8988T (cell line): ENCODE measurements around the gene FAM168B.

ENCODE experiments used
- DNase-seq: peaks from one replicate; pipeline ENCODE4 v3.0.0; 2011

Gene FAM168B

DNA sequence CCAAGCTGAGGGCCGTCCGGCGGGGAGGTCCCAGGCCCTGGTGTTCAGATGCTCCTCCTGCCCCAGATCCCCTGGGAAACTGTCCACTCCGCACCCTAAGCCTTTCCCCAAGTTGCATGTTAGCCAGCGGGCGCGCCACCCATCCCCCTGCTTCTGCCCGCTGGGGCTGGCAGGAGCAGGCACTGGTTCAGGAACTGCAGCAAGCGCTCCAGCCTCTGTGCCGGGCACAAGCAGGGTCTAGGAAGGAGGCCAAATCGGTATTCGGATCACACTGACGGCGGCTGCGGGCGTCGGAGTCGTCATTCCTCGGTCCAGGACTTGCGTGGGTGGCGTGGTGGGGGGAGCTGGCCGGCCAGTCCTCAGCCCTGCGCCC lies 53.7 kb downstream of the FAM168B start:
- no peak for DNase-seq

DNA sequence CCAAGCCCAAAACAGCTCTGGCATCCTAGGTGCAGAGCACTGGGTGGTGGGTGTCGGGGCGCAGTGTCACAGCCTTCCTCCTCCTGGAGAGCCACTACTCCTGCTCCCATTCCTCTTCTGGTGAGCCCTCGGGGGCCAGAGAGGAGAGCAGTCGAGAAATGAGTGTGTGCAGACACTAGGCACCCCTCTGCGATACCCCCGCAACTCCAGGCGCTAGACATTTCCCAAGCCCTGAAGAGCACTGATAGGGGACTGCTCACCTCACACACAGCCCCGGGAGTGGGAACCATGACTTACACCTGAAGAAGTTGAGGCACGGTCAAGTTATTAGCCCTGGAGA lies 54.2 kb downstream of the FAM168B start:
- no peak for DNase-seq

DNA sequence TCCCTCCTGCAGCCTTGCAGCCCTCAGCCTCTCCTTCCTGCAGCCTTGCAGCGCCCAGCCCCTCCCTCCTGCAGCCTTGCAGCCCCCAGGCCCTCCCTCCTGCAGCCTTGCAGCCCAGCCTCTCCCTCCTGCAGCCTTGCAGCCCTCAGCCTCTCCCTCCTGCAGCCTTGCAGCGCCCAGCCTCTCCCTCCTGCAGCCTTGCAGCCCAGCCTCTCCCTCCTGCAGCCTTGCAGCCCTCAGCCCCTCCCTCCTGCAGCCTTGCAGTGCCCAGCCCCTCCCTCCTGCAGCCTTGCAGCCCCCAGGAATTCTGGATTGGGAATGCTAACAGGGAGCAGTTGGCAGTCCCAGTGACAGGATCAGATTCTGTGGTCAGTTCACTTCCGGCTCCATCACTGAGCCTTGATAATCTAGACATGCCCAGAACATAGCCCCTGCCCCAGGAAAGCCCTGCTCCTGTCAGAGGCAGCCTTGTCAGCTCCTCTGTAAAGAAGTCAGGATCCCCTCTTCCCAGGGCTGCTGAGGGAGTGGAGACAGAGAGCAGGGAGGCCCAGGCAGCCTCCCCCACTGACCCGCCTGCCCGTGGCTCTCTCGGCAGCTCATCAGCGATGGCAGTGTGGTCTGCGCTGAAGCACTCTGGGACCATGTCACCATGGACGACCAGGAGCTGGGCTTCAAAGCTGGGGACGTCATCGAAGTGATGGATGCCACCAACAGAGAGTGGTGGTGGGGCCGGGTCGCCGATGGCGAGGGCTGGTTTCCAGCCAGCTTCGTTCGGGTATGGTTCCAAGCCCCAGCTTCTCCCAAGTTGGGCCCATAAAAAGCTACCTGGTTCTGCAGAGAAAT lies 54.8 kb downstream of the FAM168B start:
- no peak for DNase-seq

DNA sequence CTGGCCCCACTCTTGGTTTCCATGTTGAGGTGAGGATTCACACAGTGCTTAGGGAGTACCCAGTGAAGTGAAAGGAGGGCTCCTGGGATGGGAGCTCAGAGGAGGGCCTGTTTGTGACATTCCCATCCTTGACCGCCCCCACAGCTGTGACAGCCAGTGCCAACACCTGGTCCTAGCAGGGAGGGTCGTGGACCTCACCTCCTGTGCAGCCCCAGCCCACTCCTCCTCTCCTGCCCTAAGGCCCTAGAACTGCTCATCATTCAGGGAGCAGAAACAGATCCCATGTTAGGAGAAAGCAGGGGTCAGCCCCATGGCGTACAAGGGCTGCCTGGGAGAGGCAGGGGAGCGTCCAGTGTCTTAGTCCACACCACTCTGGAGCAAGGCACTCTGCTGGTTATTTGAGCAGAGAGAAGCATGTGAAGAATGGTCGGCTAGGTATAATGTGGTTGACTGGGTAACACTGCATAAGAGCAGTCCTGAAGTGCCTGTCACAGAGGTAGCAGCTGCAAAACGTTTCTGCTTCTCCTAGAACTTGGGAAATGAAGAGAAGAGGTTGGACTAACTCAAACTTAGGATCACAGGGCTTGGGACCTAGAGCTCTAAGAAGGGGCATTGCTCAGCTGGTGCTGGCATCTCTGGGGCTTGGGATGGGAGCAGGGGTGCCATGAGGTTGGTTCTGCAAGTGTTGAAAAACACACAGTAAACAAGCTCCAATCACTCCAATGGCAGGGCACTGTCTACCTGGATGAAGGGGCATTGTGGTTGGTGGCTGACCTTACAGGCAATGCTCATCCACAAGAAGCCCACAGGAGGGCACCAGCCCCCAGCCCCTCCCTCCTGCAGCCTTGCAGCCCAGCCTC lies 55.6 kb downstream of the FAM168B start:
- no peak for DNase-seq

GRCh38 chr2:131036696-131037397 lies 56.4 kb downstream of the FAM168B start:
- DNase-seq = no peak

GRCh38 chr2:131036269-131036668 lies 57.0 kb downstream of the FAM168B start:
- DNase-seq = no peak

- DNase-seq = no peak
Observed at GRCh38 chr2:131035826-131036231, 57.4 kb downstream of the FAM168B start.

GRCh38 chr2:131035112-131035825 lies 58.0 kb downstream of the FAM168B start:
- no peak for DNase-seq

GRCh38 chr2:131034122-131035051 lies 58.9 kb downstream of the FAM168B start:
- no peak for DNase-seq

GRCh38 chr2:131033786-131034121 lies 59.5 kb downstream of the FAM168B start:
- no peak for DNase-seq

GRCh38 chr2:131032393-131032836 lies 60.8 kb downstream of the FAM168B start:
- DNase-seq = no peak

DNA sequence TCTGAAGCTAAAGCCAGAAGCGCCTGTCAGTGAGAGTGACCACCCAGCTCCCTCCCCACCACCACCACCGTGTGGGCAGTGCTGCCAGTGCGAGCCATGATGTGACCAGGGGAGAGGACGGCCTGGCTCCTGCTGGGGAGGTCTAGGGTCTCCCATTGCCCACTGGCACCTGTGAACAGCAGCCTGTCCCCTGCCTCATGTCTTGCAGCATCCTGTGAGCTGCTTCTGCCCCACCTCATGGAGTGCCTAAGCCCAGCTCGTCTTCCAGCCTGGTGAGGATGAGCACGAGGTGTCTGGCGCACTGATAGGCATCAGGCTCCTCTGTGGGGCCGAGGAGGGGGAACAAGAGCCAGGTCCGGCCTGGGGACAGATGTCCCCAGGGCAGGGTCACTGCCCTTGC lies 61.4 kb downstream of the FAM168B start:
- no peak for DNase-seq

- no peak for DNase-seq
Observed at GRCh38 chr2:131031431-131031841, 61.8 kb downstream of the FAM168B start.

- DNase-seq = no peak
Observed at GRCh38 chr2:131030478-131030971, 62.7 kb downstream of the FAM168B start.

DNA sequence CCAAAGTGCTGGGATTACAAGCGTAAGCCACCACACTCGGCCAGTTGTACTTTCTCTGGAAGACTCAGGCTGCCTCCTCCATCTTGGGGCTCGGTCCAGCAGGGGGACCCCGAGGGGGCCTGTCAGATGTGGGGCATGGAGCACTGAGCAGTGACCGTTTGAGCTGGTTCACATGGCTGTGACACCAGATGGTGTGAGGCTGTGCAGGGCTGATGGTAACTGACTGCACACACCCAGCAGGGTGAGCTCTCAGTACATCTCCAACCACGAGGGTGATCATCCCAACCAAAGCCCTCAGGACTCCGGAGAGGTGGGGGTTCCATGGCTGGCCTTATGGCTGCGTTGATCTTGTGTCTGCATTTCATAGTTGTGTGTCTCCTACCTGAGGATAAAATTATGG lies 63.4 kb downstream of the FAM168B start:
- DNase-seq = no peak

DNA sequence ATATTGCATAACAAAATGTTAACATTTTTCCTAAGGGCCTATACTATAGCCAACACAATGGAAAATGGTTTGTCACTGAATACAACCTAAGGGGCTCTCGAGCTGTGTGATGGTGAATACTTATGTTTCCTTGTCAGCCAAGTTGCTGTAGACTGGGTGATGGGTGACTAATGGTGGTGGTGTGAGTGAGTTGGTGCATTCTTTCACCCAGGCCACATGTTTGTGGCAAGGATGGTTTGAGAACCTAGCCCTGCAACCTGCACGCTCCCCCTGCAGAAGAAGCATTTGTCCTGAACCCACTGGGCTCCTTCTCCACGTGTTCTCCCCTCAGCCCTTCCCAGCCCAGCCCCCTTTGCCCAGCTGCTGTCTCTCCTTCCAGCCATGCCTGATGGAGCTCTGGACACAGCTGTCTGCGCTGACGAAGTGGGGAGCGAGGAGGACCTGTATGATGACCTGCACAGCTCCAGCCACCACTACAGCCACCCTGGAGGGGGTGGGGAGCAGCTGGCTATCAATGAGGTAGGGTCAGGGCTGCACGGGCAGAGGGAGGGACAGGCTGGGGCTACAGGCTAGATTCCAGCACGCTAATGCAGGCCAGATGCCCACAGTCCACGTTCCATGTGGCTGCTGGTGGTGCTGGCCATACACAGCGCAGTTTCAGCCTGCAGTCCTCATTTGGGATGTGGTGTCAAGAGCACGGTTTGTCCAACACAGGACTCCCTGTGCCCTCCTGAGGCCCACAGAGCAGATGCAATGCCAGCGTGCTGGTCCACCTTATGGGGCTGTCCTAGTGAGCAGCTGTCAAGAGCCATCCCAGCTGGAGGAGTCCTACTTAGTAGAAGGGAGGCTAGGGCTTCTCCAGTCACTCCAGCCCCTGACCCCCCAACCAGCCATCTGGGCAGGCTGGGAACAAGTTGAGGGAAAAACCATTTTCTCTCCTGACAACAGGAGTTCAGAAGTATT lies 65.4 kb downstream of the FAM168B start:
- DNase-seq = no peak

DNA sequence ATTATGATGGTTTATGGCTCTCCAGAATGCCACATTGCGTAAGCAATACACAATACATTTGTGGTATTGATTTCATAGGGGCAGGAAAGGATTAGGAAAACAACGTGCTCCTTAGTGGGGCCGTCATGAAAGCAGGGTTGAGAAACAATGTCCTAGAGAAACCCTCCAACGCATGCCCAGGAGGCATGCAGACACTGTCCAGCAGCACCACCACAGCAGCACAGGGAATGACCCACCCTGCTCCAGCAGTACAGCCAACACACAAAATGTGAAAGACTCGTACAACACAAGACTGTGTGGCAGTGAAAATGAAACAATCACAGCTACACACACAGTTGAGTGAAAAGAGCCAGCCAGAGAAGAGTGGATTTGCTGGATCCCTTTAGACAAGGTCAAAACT lies 66.3 kb downstream of the FAM168B start:
- no peak for DNase-seq

DNA sequence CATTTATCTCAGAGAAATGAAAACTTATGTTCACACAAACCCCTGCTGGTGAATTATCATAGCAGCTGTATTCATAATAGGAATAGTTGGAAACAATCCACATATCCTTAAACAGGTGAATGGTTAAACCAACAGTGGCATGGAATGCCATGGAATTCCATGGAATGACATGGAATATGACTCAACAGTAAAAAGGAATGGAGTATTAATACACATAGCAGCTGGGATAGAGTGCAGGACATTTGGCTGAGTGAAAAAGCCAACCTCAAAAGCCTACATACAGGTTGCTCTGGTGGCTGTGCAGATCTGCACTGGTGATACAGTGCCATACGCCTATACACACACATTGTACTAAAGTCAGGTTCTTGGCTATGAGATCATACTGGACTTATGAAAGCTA lies 69.5 kb downstream of the FAM168B start:
- DNase-seq = no peak

GRCh38 chr2:131022731-131023130 lies 70.5 kb downstream of the FAM168B start:
- DNase-seq = no peak
